Measurements from ENCODE around the gene CREB5.

Gene CREB5

GRCh38 chr7:28440055-28440601 lies 27.8 kb downstream of the CREB5 start:
- DNase-seq = no peak

DNA sequence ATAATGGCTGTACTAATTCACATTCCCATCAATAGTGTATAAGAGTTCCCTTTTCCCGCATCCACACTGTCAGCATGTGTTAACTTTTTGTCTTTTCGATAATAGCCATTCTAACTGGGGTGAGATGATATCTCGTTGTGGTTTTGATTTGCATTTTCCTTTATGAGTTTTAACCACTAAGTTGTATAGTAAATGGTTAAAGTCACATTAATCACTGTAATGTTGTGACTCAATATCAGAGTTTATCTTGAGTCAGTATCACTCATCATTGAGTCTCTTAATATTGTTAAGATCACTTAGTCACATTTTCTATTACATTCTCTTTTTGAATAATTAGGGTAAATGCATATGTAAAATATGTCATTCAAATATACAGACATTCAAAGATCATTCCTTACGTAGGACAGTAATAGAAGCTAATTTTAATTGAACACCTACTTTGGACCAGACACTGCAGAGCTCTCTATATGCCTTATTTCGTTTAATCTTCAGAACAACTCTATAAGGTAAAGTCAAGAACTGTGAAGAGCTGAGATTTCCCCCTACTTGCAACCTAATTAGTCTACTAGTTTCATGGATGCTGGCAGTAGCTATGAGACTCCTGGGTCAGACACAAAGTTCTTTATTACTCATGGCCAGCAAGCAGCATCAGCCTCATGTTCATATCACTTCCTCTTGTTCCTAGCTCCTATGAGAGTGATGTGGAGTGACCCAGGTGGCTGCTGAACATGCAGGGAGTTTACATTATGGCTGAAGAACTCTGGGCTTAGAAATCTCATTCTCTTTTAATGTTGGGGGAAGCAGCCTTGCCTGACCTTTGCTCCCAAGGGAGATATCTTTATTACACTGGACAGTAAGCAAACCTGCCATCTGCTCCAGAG lies 30.5 kb downstream of the CREB5 start:
- DNase-seq = no peak

GRCh38 chr7:28446131-28446530 lies 33.8 kb downstream of the CREB5 start:
- no peak for DNase-seq

DNA sequence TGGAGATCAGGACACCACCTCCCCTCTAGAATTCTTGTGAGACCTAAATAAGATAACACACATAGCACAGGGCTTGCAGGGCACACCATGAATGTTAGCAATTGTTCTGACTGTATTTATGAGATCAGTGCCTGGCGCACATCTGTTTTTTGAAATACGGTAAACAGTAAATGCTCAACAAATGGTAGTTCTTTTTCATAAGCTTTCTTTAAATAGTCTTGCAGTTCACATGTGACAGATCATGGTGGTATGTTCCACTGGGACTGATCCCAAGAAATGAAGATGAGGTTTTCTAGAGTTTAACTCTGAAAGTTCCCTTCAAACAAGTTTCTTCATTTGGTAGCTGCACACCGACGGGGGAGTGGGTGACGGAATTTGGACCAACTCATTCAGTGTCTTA lies 34.8 kb downstream of the CREB5 start:
- DNase-seq = no peak

DNA sequence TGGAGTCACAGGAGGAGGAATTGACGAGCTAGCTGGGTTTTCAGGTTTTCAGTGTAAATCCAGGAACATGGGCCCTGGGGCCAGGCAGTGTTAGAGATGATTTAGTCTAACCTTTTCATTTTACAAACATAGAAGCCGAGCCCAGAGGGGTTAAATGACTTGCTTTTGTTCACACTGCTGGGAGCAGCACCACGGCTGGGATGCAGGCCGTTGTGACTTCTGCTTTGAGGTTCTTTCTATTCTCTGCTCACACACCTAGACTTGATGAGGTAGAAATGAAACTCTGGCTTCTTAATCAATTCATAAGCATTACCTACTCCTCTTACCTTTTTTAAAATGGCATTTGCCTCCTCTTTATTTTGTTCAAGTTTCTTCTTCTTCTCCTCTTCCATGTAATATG lies 36.4 kb downstream of the CREB5 start:
- DNase-seq = no peak

DNA sequence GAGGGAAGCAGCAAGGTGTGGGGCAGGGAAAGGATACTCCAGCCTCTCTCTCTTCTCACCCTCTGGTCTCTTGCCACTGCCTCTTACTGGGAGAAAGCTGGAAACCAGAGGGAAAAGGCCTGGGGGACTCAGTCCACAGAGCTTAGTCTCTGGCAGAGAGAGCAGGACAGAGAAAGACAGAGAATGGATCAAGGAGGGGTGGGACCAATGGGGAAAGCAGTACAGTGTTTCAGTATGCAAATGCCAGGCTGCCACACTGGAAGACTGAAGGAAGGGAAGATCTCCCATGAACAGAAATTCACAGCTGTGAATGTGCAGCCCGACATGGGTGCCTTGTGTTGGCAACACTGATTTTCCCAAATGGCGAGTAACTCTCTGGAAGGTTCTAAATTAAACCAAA lies 40.4 kb downstream of the CREB5 start:
- DNase-seq = no peak

- DNase-seq = no peak
Observed at GRCh38 chr7:28455486-28455885, 43.2 kb downstream of the CREB5 start.

GRCh38 chr7:28456044-28456443 lies 43.7 kb downstream of the CREB5 start:
- no peak for DNase-seq

DNA sequence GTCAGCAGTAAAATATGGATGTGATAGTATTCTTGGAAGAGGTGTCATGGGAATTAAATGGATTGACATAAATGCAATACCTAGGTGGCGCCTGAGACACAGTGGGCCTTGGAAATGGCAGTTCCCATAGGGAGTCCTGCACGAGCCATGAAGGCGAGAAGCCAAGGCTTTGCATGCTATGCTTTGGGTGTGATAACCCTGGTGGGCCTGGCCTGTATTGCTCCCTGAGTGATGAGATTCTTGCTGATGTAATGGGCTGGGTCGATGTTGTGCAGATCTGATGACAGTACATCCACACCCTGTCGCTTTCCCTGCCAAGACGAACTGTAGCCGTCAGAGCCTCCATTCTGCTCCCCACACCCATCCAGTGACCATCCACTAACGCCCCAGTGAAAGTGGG lies 46.4 kb downstream of the CREB5 start:
- DNase-seq = no peak

GRCh38 chr7:28459306-28459705 lies 47.0 kb downstream of the CREB5 start:
- no peak for DNase-seq

DNA sequence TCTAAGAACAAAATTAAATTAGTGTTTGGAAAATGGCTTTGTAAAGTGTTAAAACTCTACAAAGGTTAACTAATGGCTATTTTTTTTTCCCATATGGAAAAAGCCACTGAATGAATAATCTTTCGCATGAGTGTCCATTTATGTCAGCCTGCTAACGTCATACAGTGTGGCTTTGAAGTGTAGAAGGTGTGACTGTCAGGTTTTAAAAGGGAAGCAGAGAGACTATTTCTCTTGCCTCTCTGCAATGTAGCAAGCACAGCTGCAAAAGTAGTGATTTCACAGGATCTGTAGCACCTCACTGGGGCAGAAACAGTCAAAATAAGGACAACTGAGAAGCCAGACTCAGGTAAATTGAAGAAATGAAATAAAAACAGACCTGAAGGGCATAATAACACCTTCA lies 53.4 kb downstream of the CREB5 start:
- DNase-seq = no peak

- DNase-seq = no peak
Observed at GRCh38 chr7:28466341-28466740, 54.0 kb downstream of the CREB5 start.

- DNase-seq = no peak
Observed at GRCh38 chr7:28466885-28467284, 54.6 kb downstream of the CREB5 start.

GRCh38 chr7:28469562-28469961 lies 57.2 kb downstream of the CREB5 start:
- DNase-seq = no peak

GRCh38 chr7:28470344-28470743 lies 58.0 kb downstream of the CREB5 start:
- DNase-seq = no peak

- no peak for DNase-seq
Observed at GRCh38 chr7:28472332-28472731, 60.0 kb downstream of the CREB5 start.

- DNase-seq = no peak
Observed at GRCh38 chr7:28473571-28474281, 61.4 kb downstream of the CREB5 start.

DNA sequence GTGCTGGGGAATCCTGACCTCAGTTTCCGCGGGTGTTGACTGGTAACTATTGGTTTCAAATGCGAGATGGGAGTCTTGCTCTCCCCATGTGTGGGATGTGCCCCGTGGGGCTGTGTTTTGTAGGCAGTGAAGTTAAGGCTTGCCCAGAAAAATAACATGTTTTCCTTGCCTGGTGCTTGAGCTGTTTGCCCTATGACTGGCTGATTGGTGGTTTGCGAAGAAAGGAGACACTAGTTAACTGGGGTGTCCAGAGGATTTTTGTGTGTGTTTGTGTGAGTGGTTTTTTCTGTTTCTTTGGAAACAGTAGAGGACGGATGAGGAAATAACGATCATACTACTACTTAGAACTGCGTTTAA lies 61.9 kb downstream of the CREB5 start:
- no peak for DNase-seq

DNA sequence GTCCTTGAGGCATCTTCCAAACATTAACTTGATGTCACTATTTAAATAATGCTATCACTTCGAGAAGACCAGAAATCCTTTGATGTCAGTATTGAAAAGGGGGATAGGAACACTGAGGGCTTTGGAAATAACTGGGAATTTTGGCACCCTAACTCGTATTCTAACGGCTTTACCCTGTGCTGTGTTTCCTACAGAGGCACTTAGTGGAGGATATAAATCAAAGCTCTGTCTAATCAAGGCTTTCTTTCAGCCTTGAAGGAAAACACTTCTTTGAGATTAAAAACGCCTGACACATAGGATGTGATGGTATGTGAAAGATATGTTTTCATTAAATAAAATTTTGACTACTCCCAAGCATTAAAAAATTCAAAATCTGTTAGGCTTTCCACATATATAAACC lies 62.3 kb downstream of the CREB5 start:
- DNase-seq = no peak

DNA sequence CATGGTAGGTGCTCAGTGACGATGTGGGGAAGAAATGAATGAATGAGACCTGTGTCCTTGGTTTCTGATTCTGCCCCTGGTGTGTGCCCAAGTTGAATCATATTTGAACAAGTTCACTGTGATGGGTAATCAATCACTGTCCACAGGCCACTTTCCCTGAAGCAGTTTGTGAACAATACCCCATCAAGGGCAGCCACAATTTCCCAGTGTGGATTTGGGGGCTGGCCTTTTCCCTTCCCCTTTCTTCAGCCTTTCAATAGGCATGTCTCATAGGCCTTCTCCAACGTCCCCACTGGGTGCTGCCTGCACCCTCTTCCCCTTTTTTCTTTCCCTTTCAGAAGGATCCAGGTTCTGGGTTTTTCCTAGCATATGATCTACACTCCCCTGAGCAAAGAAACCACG lies 64.7 kb downstream of the CREB5 start:
- DNase-seq = no peak

GRCh38 chr7:28478656-28479055 lies 66.3 kb downstream of the CREB5 start:
- DNase-seq = no peak

DNA sequence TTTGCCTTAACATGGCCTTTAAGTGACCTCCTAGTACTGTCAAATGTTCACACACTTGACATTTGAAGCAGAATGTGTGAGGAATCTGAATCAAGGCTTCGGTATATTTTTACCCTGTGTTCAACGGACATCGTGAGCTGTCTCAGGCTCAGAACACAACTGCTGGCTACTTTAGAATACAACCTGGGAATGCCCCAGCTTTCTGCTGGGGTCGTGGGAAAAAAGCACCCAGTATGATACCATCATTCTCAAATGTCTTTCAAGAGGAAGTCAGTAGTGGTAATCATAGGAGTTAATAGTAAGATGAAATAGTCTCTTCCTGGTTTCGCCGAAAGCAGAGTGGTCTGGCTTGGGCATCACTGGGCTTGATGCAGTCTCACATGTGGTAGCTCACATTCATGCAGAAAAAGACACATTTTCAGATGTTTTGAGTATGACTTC lies 67.2 kb downstream of the CREB5 start:
- no peak for DNase-seq

GRCh38 chr7:28480595-28480994 lies 68.3 kb downstream of the CREB5 start:
- DNase-seq = no peak
